IMR-90 (cell line): ENCODE results near the gene SPATA33. TPM values are rescaled to one million over a fixed set of nuclear protein-coding genes. Genes with fewer than 3 reads are reported as not detected.

Source experiments
- ATAC-seq: fragments of 200-7000 bp; cut with Tn5 transposase; 2 replicates; pipeline ENCODE4 v1.9.1; 2020; ENCODE audit warnings: low read depth, mild to moderate bottlenecking, moderate library complexity
- BruUV-seq: library from RNA; stranded (reverse); fragments of 400-500 nt; replicated peaks from 2 replicates; lab custom pipeline; 2021; lab: Mats Ljungman, UMichigan
- CTCF ChIA-PET: fragments of 300-600 bp; formaldehyde crosslinking; extraction: SDS; loops from one replicate; lab custom pipeline; 2021; ENCODE audit warnings: antibody characterized with exemption; lab: Yijun Ruan, JAX
- POLR2A ChIA-PET: fragments of 300-600 bp; sonication (Branson Sonifier 250); formaldehyde crosslinking; loops from one replicate; lab custom pipeline; 2022; ENCODE audit warnings: antibody characterized with exemption; ENCODE audit not compliant: unreplicated experiment; lab: Charles Lee
- DNase-seq: peaks from one replicate; pipeline ENCODE4 v3.0.0; 2013
- H2AFZ ChIP-seq: replicated peaks from 2 replicates; pipeline ENCODE3; 2013; ENCODE audit warnings: low read length, mild to moderate bottlenecking; ENCODE audit not compliant: poor library complexity
- H2AK5ac ChIP-seq: 2 replicates; pipeline ENCODE4 v1.6.1; 2013; ENCODE audit warnings: low read depth, low read length, inconsistent platforms
- H2AK9ac ChIP-seq: replicated peaks from 2 replicates; pipeline ENCODE3; 2013; ENCODE audit warnings: mild to moderate bottlenecking, low read depth, low read length, moderate library complexity; ENCODE audit not compliant: poor library complexity
- H2BK120ac ChIP-seq: 2 replicates; pipeline ENCODE4 v1.6.1; 2013; ENCODE audit warnings: low read depth, low read length, inconsistent platforms
- H2BK15ac ChIP-seq: 3 replicates; pipeline ENCODE4 v1.6.1; 2013; ENCODE audit warnings: low read depth, low read length, inconsistent platforms
- H2BK20ac ChIP-seq: 2 replicates; pipeline ENCODE4 v1.6.1; 2013; ENCODE audit warnings: low read depth, mild to moderate bottlenecking, inconsistent platforms, low read length, moderate library complexity
- H2BK5ac ChIP-seq: 2 replicates; pipeline ENCODE4 v1.6.1; 2013; ENCODE audit warnings: mild to moderate bottlenecking, low read depth, low read length, inconsistent platforms; ENCODE audit not compliant: poor library complexity, severe bottlenecking
- H3K14ac ChIP-seq: replicated peaks from 2 replicates; pipeline ENCODE4 v1.6.1; 2013; ENCODE audit warnings: low read depth, low read length, inconsistent platforms
- H3K18ac ChIP-seq: 2 replicates; pipeline ENCODE4 v1.6.1; 2013; ENCODE audit warnings: low read depth, low read length, control low read depth
- H3K23ac ChIP-seq: 2 replicates; pipeline ENCODE4 v1.6.1; 2013; ENCODE audit warnings: low read depth, low read length, inconsistent platforms
- H3K27ac ChIP-seq: 2 replicates; pipeline ENCODE4 v1.5.1; 2013; ENCODE audit warnings: mild to moderate bottlenecking, control low read depth, low read length; ENCODE audit not compliant: insufficient read depth
- H3K27me3 ChIP-seq: 2 replicates; pipeline ENCODE4 v1.6.1; 2013; ENCODE audit warnings: low read length; ENCODE audit not compliant: control insufficient read depth, insufficient read depth
- H3K36me3 ChIP-seq: 2 replicates; pipeline ENCODE4 v1.6.1; 2013; ENCODE audit warnings: low read length, mixed read lengths; ENCODE audit not compliant: control insufficient read depth, insufficient read depth
- H3K4ac ChIP-seq: 2 replicates; pipeline ENCODE4 v1.6.1; 2013; ENCODE audit warnings: low read depth, low read length, inconsistent platforms
- H3K4me1 ChIP-seq: 2 replicates; pipeline ENCODE4 v1.6.1; 2013; ENCODE audit warnings: low read length, mixed read lengths; ENCODE audit not compliant: control insufficient read depth, insufficient read depth
- H3K4me2 ChIP-seq: 2 replicates; pipeline ENCODE4 v1.6.1; 2013; ENCODE audit warnings: low read depth, mild to moderate bottlenecking, control low read depth, low read length, moderate library complexity
- H3K4me3 ChIP-seq: 2 replicates; pipeline ENCODE4 v1.5.1; 2013; ENCODE audit warnings: low read depth, mild to moderate bottlenecking, control low read depth, low read length, moderate library complexity; ENCODE audit not compliant: insufficient read depth
- H3K56ac ChIP-seq: 2 replicates; pipeline ENCODE4 v1.6.1; 2013; ENCODE audit warnings: low read length, inconsistent platforms; ENCODE audit not compliant: insufficient read depth; ENCODE audit errors: extremely low read depth
- H3K79me1 ChIP-seq, 2 experiments: 2 replicates each; pipeline ENCODE4 v1.6.1; 2013; ENCODE audit warnings: low read length in 2 of 2, inconsistent platforms in 1 of 2, low read depth in 1 of 2
- H3K9ac ChIP-seq: 2 replicates; pipeline ENCODE4 v1.6.1; 2013; ENCODE audit warnings: low read depth, low read length, control low read depth
- H3K9me1 ChIP-seq: 2 replicates; pipeline ENCODE4 v1.6.1; 2013; ENCODE audit warnings: low read length, inconsistent platforms; ENCODE audit not compliant: insufficient read depth
- H3K9me3 ChIP-seq: 2 replicates; pipeline ENCODE4 v1.6.1; 2013; ENCODE audit warnings: low read length; ENCODE audit not compliant: control insufficient read depth, insufficient read depth
- H4K20me1 ChIP-seq: 2 replicates; pipeline ENCODE4 v1.6.1; 2013; ENCODE audit warnings: low read length, inconsistent platforms; ENCODE audit not compliant: insufficient read depth
- H4K5ac ChIP-seq: 2 replicates; pipeline ENCODE4 v1.6.1; 2013; ENCODE audit warnings: mild to moderate bottlenecking, low read depth, low read length, control low read depth
- H4K8ac ChIP-seq, 2 experiments: 2 replicates each; pipeline ENCODE4 v1.6.1; 2013; ENCODE audit warnings: low read depth in 2 of 2, low read length in 2 of 2, control low read depth in 1 of 2, inconsistent platforms in 1 of 2
- H4K91ac ChIP-seq: 2 replicates; pipeline ENCODE4 v1.6.1; 2013; ENCODE audit warnings: low read depth, low read length, inconsistent platforms; ENCODE audit not compliant: insufficient read depth
- MAFK ChIP-seq: IDR thresholded peaks from 2 replicates; pipeline ENCODE4 v1.6.1; 2012; ENCODE audit warnings: low read depth, low read length, improper control_type of control experiment
- NFE2L2 ChIP-seq: fragments of 150-350 bp; IDR thresholded peaks from 2 replicates; pipeline ENCODE4 v1.6.1; 2016; ENCODE audit warnings: low read depth, mild to moderate bottlenecking, low read length
- RCOR1 ChIP-seq: IDR thresholded peaks from 2 replicates; pipeline ENCODE4 v1.6.1; 2012; ENCODE audit warnings: mild to moderate bottlenecking, low read length, improper control_type of control experiment; ENCODE audit not compliant: insufficient replicate concordance
- WGBS, 2 experiments: methylation state at CpG; one replicate each; pipeline versions ENCODE4 v1.1.5 to v1.1.7; 2013; ENCODE audit warnings: missing lambda C conversion rate in 2 of 2; ENCODE audit not compliant: insufficient read length in 1 of 2; ENCODE audit errors: extremely low coverage in 2 of 2; 5-methylcytosine and 5-hydroxymethylcytosine counted together
- dilution Hi-C: fragments of 300-500 bp; cut with HindIII; formaldehyde crosslinking; loops from one replicate; pipeline ENCODE4 v1.14.3; 2018; ENCODE audit warnings: low sequenced_read_pairs; ENCODE audit not compliant: unreplicated experiment
- in situ Hi-C: fragments of 300-500 bp; cut with MboI; formaldehyde crosslinking; loops from 3 replicates; pipeline ENCODE4 v1.14.3; 2019; ENCODE audit warnings: low sequenced_read_pairs, inconsistent platforms, mixed read lengths
- intact Hi-C: fragments of 100-400 bp; cut with micrococcal nuclease; formaldehyde crosslinking; loops from 2 replicates; pipeline ENCODE4 v1.10.0; 2022
- polyA plus RNA-seq, 3 experiments: library from polyadenylated mRNA; depleted of rRNA; stranded (reverse); fragments of >200 nt; gene quantifications; 2 replicates each; pipeline ENCODE4 v1.2.3, GENCODE V29; 2012; ENCODE audit warnings: low replicate concordance in 1 of 3
- total RNA-seq: library from RNA; depleted of rRNA; stranded (reverse); fragments of >200 nt; gene quantifications from 2 replicates; pipeline ENCODE4 v1.2.3, GENCODE V29; 2012

SPATA33 gene
- total and polyA plus RNA-seq, 2 of the 4 experiments (the other 2 are of a cell fraction), result 0.90 to 3.4 TPM

DNA sequence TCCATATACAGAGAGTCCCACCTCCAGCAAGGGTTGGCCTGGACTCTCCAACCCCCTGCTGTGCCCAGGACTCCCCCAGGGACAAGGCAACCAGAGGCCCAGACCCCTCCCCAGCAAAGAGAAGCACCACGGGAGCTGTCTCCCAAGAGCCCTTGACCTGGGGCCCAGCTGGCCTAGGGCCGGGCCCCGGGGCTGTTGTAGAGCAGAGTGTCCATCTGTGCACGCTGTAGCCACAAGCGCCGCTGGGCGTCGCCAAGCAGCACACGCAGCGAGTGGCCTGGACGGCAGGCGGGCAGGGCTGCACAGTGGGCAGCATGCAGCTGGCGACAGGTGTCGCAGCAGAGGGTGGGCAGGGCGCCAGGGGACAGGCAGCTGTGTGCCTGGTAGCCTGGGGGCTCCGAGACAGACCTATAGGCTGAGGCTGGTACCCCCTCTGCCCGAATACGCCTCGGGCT, 39.6 kb downstream of the SPATA33 start:
- in situ Hi-C loops (no loop called here), dilution Hi-C loops (no loop called here), intact Hi-C loops (no loop called here)
- H2BK20ac ChIP-seq, result no peak overlapping the region
- peaks cover 35% of the 10 kb centered on the region for H3K36me3 ChIP-seq
- H3K9me1 ChIP-seq, result no peaks in the 10 kb centered on the region
- H3K23ac ChIP-seq, result no peak overlapping the region
- no peak overlapping the region for H2BK15ac ChIP-seq
- ATAC-seq, result no peak
- H2AFZ ChIP-seq, result no peak overlapping the region
- peaks cover 5 to 20% of the 10 kb centered on the region in 2 experiments; a peak in 2 of 4 replicates for H3K79me1 ChIP-seq
- H3K56ac ChIP-seq, result no peak overlapping the region
- ChIA-PET CTCF (no interaction called here), POLR2A (no interaction called here)
- H3K4me1 ChIP-seq, result peaks cover 9% of the 10 kb centered on the region
- peaks cover 32% of the 10 kb centered on the region for H4K20me1 ChIP-seq
- no peaks in the 10 kb centered on the region for H3K27me3 ChIP-seq
- no peak overlapping the region for H3K4ac ChIP-seq
- H3K27ac ChIP-seq, result no peak overlapping the region
- no peak overlapping the region for H4K91ac ChIP-seq
- H3K4me3 ChIP-seq, result no peak overlapping the region
- H3K4me2 ChIP-seq, result no peak overlapping the region
- H4K8ac ChIP-seq, result no peak overlapping the region
- no peak overlapping the region for H4K5ac ChIP-seq
- no TSS peak for BruUV-seq
- no peak overlapping the region for H3K9ac ChIP-seq
- no peak overlapping the region for H2BK120ac ChIP-seq
- DNase-seq, result no peak
- H3K14ac ChIP-seq, result no peak overlapping the region
- TF ChIP-seq NFE2L2 (no peak), MAFK (no peak), RCOR1 (no peak)
- H3K9me3 ChIP-seq, result no peaks in the 10 kb centered on the region
- H3K18ac ChIP-seq, result no peak overlapping the region
- H2AK5ac ChIP-seq, result no peak overlapping the region
- H2AK9ac ChIP-seq, result no peak overlapping the region
- no peak overlapping the region for H2BK5ac ChIP-seq
- WGBS, 2 experiments, result 99% methylated on average over 14 of the region's 19 CpGs; no CpG with 5 or more reads in 1 of the 2 experiments
